GM23338 (cell line): Measurements from ENCODE around the gene RAD51C.

Experiments
- CREB1 ChIP-seq: fragments of 250-450 bp; sonication (Bioruptor Pico); IDR thresholded peaks from 2 replicates; pipeline ENCODE4 v1.5.0; 2020; ENCODE audit warnings: low read depth, mild to moderate bottlenecking, moderate library complexity
- CTCF ChIP-seq, 2 experiments: fragments of 200-600 bp in 1 of 2; sonication (generic) in 1 of 2; conservative IDR thresholded peaks; 2 replicates each; pipeline versions ENCODE4 v1.5.1 to v1.6.1; 2016 to 2017; ENCODE audit warnings: antibody characterized with exemption in 2 of 2, low read depth in 2 of 2, mild to moderate bottlenecking in 2 of 2, moderate library complexity in 1 of 2
- ETS1 ChIP-seq: IDR thresholded peaks from 2 replicates; pipeline ENCODE4 v1.6.1; 2016; ENCODE audit warnings: antibody characterized with exemption
- EZH2phosphoT487 ChIP-seq: fragments of 200-600 bp; sonication (generic); IDR thresholded peaks from one replicate; pipeline ENCODE4 v1.8.1; 2018; ENCODE audit warnings: antibody characterized with exemption; ENCODE audit not compliant: unreplicated experiment

GRCh38 chr17:58760248-58760647 lies 67.8 kb downstream of the RAD51C start:
- TF ChIP-seq CTCF (conservative IDR thresholded peaks at IDR 0.05; ENCODE audit: low read depth in 2 of 2) (no peak), EZH2phosphoT487 (no peak), CREB1 (CRISPR knock-in tag) (no peak), ETS1 (no peak)
